ENCODE data around the gene ABCG8. TPM values are rescaled to one million over a fixed set of nuclear protein-coding genes. Genes with fewer than 3 reads are reported as not detected.

Gene ABCG8
- total RNA-seq, 1 donor from 2014 or later = not detected

GRCh38 chr2:43814711-43815110, 24.1 kb upstream of the ABCG8 start:
- Mint-ChIP-seq H3K36me3 (ENCODE audit: low read depth, unreplicated experiment) (peaks cover 3% of the 10 kb centered on the region), H3K4me1 (ENCODE audit: unreplicated experiment) (no peaks in the 10 kb centered on the region), H3K9me3 (ENCODE audit: unreplicated experiment) (no peaks in the 10 kb centered on the region), H3K27ac (ENCODE audit: unreplicated experiment) (no peak overlapping the region), H3K4me3 (ENCODE audit: unreplicated experiment) (no peak overlapping the region), H3K27me3 (ENCODE audit: unreplicated experiment) (no peaks in the 10 kb centered on the region)
- TF ChIP-seq, protein P1, sequence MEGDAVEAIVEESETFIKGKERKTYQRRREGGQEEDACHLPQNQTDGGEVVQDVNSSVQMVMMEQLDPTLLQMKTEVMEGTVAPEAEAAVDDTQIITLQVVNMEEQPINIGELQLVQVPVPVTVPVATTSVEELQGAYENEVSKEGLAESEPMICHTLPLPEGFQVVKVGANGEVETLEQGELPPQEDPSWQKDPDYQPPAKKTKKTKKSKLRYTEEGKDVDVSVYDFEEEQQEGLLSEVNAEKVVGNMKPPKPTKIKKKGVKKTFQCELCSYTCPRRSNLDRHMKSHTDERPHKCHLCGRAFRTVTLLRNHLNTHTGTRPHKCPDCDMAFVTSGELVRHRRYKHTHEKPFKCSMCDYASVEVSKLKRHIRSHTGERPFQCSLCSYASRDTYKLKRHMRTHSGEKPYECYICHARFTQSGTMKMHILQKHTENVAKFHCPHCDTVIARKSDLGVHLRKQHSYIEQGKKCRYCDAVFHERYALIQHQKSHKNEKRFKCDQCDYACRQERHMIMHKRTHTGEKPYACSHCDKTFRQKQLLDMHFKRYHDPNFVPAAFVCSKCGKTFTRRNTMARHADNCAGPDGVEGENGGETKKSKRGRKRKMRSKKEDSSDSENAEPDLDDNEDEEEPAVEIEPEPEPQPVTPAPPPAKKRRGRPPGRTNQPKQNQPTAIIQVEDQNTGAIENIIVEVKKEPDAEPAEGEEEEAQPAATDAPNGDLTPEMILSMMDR (IDR thresholded peaks at IDR 0.05; ENCODE audit: unreplicated experiment) = no peak
- DNase-seq (ENCODE audit: low spot score) = no peak

GRCh38 chr2:43818761-43819160, 20.0 kb upstream of the ABCG8 start:
- Mint-ChIP-seq H3K27ac (ENCODE audit: unreplicated experiment) (no peak overlapping the region), H3K27me3 (ENCODE audit: unreplicated experiment) (no peaks in the 10 kb centered on the region), H3K36me3 (ENCODE audit: low read depth, unreplicated experiment) (peaks cover 3% of the 10 kb centered on the region), H3K4me1 (ENCODE audit: unreplicated experiment) (no peaks in the 10 kb centered on the region), H3K4me3 (ENCODE audit: unreplicated experiment) (no peak overlapping the region), H3K9me3 (ENCODE audit: unreplicated experiment) (no peaks in the 10 kb centered on the region)
- TF ChIP-seq, protein P1 (IDR thresholded peaks at IDR 0.05; ENCODE audit: unreplicated experiment) = no peak
- no peak for DNase-seq (ENCODE audit: low spot score)

DNA sequence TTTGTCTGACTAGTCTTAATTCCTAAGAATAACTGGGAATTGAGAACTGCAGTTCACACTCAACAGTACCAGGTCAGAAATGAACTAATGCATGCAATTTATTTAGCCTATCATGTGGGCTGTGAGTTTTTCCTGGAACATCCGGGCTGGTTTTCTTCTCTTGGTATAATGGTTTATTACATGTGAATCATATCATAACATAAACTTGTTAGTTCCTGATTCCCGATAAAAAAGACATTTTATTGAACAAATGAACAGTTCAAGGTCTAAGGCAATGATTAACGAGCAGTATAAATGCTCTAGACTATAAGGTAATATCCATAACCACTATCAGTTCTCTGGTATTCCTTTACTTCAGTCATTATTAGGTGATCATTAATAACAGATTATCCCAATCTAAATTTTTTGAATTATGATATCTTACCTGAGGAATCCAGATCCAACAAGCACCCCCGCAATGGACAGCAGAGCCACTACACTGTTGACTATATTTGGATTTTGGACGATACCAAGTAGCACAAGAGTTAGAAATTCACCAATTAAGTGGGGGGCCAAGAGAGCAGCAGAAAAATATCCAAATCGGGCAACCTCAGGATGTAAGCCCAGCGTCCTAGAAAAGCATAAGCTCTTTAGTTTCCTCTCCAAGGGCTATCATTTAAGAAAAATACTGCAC, 19.1 kb upstream of the ABCG8 start:
- Mint-ChIP-seq H3K36me3 (ENCODE audit: low read depth, unreplicated experiment) (peaks cover 3% of the 10 kb centered on the region), H3K9me3 (ENCODE audit: unreplicated experiment) (no peaks in the 10 kb centered on the region), H3K4me3 (ENCODE audit: unreplicated experiment) (no peak overlapping the region), H3K27ac (ENCODE audit: unreplicated experiment) (no peak overlapping the region), H3K27me3 (ENCODE audit: unreplicated experiment) (no peaks in the 10 kb centered on the region), H3K4me1 (ENCODE audit: unreplicated experiment) (no peaks in the 10 kb centered on the region)
- TF ChIP-seq, protein P1 (IDR thresholded peaks at IDR 0.05; ENCODE audit: unreplicated experiment) = no peak
- DNase-seq (ENCODE audit: low spot score) = no peak

GRCh38 chr2:43822839-43823238, 15.9 kb upstream of the ABCG8 start:
- no peaks in the 10 kb centered on the region for H3K36me3 Mint-ChIP-seq (ENCODE audit: low read depth, unreplicated experiment)
- no peak overlapping the region for H3K4me3 Mint-ChIP-seq (ENCODE audit: unreplicated experiment)
- no peaks in the 10 kb centered on the region for H3K9me3 Mint-ChIP-seq (ENCODE audit: unreplicated experiment)
- no peak for DNase-seq (ENCODE audit: low spot score)
- no peak overlapping the region for H3K27ac Mint-ChIP-seq (ENCODE audit: unreplicated experiment)
- no peaks in the 10 kb centered on the region for H3K4me1 Mint-ChIP-seq (ENCODE audit: unreplicated experiment)
- TF ChIP-seq, protein P1 (IDR thresholded peaks at IDR 0.05; ENCODE audit: unreplicated experiment) = no peak
- no peaks in the 10 kb centered on the region for H3K27me3 Mint-ChIP-seq (ENCODE audit: unreplicated experiment)

DNA sequence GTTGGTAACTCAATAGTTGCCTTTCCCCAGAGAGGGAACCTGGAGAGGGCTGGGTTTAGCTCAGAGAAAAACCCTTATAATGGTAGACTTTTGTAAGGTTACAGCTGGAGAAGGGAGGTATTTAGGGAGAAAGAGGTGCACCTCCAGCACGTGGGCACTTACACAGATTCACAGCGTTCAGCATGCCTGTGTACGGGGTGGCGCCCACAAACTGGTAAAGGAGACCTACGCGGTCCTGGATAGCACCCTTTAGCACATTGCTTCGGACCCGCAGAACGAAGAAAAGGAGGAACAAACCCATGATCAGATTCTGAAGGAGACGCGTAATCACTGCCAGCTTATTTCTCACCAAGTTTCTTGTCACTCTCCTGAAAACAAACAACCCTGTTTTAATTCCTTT, 15.0 kb upstream of the ABCG8 start:
- TF ChIP-seq, protein P1 (IDR thresholded peaks at IDR 0.05; ENCODE audit: unreplicated experiment) = no peak
- Mint-ChIP-seq H3K27ac (ENCODE audit: unreplicated experiment) (no peak overlapping the region), H3K9me3 (ENCODE audit: unreplicated experiment) (no peaks in the 10 kb centered on the region), H3K4me3 (ENCODE audit: unreplicated experiment) (no peak overlapping the region), H3K27me3 (ENCODE audit: unreplicated experiment) (no peaks in the 10 kb centered on the region), H3K4me1 (ENCODE audit: unreplicated experiment) (no peaks in the 10 kb centered on the region), H3K36me3 (ENCODE audit: low read depth, unreplicated experiment) (no peaks in the 10 kb centered on the region)
- DNase-seq (ENCODE audit: low spot score) = no peak
